8988T (cell line): ENCODE data around the gene OSBPL9.
"Not testable (repeated sequence)": the region's sequence is repeated elsewhere in the genome, so short reads cannot be mapped to it uniquely, and the experiment has no call there.

Experiments
- DNase-seq: peaks from one replicate; pipeline ENCODE4 v3.0.0; 2011

The OSBPL9 gene

DNA sequence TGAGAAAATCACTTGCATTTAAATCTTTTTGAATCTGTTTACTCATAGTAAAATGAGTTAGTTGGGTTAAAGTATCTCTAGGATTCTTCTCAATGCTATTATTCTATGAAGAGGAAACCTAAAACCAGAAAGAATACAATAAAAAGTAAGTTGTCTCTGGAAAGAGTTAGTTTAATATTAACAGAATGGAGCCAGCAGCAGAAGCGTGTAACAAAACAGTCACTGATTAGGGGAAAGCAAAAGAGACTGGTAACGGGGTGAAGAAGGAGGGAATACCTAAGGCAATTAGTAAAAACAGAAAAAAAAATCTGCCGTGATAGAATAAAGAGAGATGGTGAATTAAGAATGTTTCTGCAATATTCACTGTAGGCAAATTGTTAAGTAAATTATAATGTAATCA, 201.6 kb downstream of the OSBPL9 start:
- no peak for DNase-seq

DNA sequence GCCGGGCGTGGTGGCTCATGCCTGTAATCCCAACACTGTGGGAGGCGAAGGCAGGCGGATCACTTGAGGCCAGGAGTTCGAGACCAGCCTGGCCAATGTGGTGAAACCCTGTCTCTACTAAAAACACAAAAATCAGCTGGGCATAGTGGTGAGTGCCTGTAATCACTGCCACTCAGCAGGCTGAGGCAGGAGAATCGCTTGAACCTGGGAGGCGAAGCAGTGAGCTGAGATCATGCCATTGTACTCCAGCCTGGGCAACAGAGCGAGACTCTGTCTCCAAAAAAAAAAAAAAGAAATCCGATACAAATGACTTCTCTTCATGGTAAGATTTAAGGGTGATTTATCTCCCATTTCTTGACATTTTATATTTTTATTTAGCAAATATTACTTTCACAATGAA, 202.1 kb downstream of the OSBPL9 start:
- not testable (repeated sequence) for DNase-seq

DNA sequence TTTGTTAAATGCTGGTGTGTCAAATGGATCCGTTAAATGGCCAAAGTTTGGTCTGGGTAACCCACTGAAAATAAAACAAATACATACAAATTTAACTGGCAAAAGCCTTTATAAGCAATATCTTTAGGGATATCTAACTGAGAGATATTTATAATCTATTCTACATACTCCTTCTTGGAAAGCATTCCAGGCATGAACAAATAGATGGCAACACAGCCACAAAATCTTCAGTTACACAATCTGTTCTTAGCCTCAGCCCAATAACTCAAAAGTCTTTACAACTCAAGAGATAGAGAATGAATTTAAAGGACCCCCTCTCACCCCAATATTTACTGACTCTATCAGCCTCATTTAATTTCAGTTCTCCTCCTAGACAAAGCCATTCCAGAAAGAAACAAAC, 202.9 kb downstream of the OSBPL9 start:
- no peak for DNase-seq

DNA sequence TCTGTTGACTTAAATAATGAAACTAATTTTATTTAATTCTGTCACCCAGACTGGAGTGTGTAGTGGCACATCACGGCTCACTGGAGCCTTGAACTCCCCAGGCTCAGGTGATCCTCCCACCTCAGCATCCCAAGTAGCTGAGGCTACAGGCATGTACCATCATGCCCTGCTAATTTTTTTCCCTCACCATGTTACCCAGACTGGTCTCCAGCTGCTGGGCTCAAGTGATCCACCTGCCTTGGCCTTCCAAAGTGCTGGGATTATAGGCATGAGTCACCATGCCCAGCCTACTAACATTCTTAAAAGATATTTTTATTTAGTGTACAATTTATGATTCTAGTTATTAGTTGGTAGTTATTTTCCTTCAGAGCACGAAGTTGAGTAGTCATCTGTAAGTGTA, 212.2 kb downstream of the OSBPL9 start:
- no peak for DNase-seq

DNA sequence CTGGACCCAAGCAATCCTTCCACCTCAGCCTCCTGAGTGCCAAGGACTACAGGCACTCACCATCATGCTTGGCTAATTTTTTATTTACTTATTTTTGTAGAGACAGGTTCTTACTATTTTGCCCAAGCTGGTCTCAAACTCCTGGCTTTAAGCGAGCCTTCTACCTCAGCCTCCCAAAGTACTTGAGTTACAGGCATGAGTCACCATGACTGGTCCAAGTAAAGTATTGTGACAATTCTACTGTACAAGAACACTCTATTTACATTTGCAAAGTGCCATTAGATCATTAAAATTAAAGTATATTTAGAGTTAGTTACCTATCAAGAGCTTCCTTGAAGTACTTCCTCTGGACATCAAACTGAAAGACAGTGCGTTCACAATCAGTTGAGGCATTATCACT, 216.8 kb downstream of the OSBPL9 start:
- no peak for DNase-seq

DNA sequence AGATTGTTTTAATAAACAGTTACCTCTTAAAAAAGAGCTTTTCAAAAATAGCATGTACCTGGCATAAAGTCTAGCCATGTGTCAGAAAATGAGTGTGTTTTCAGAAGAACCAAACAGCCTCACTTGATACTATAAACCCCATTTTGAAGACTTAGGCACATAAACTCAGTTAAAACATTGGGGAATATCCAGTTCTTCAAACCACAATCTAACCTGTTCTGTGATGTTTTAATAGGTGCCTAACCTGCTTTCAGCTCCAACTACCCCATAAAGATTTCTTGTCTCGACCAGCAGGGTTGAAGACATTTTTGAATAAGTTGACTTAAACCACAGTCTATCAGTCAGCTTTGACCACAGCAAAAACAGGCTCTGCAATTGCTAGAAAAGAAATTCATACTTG, 220.4 kb downstream of the OSBPL9 start:
- no peak for DNase-seq
